Upper lobe of left lung (tissue), 4 donors: ENCODE results near the gene KRTAP4-4.

Experiments used
- CTCF ChIP-seq, 6 experiments: fragments of 450-650 bp in 4 of 6; fragments of 200-600 bp in 2 of 6; sonication (generic) in 2 of 6; IDR thresholded peaks; one replicate each; pipeline ENCODE4 v1.5.1; 2016 to 2019; ENCODE audit warnings: antibody characterized with exemption in 6 of 6
- EP300 ChIP-seq, 4 donors: sonication (generic); formaldehyde crosslinking; IDR thresholded peaks; one replicate each; pipeline ENCODE4 v1.5.1; 2017; ENCODE audit warnings: antibody characterized with exemption in 4 of 4, control low read depth in 2 of 4
- POLR2A ChIP-seq, 4 donors: fragments of 450-650 bp; IDR thresholded peaks; one replicate each; pipeline ENCODE4 v1.5.1; 2016 to 2017; ENCODE audit warnings: antibody characterized with exemption in 4 of 4, mild to moderate bottlenecking in 2 of 4

DNA sequence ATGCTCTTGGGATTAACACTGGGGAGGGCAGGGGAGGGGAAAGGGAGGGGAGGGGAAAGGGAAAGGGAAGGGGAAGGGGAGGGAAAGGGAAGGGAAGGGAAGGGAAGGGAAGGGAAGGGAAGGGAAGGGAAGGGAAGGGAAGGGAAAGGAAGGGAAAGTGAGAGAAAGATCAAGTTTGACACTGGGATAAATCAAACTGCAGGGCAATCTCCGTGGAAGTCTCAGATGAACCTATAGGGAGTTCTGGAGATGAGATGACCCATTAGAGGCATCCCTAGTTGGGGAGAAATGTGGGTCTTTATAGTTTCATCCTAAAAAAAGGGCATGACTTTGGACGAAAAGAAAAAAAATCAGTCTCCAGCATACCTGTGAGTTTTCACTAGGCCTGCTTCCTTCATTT lies 38.8 kb downstream of the KRTAP4-4 start:
- TF ChIP-seq POLR2A (IDR thresholded peaks at IDR 0.05) (no peak), EP300 (IDR thresholded peaks at IDR 0.05) (no peak), CTCF (IDR thresholded peaks at IDR 0.05) (no peak)
